SK-N-SH (cell line): Measurements from ENCODE around the gene PBRM1. TPM values are rescaled to one million over a fixed set of nuclear protein-coding genes. Genes with fewer than 3 reads are reported as not detected.

ENCODE experiments used
- CTCF ChIA-PET: fragments of 300-600, 350-600 bp; formaldehyde crosslinking; extraction: SDS; loops from one replicate; lab custom pipeline; 2021; lab: Yijun Ruan, JAX
- POLR2A ChIA-PET: fragments of 350-600 bp; sonication (Branson Sonifier 250); formaldehyde crosslinking; extraction: SDS; loops from one replicate; lab custom pipeline; 2020; ENCODE audit warnings: antibody characterized with exemption, inconsistent platforms; lab: Yijun Ruan, JAX
- DNase-seq: peaks from one replicate; pipeline ENCODE4 v3.0.0; 2012
- H2AFZ ChIP-seq: fragments of 200-600 bp; sonication (generic); 2 replicates; pipeline ENCODE4 v1.8.1; 2016; ENCODE audit warnings: antibody characterized with exemption, mild to moderate bottlenecking, low read depth
- H3F3A ChIP-seq: fragments of 200-600 bp; sonication (generic); replicated peaks from 2 replicates; pipeline ENCODE3; 2016; ENCODE audit warnings: antibody characterized with exemption, mild to moderate bottlenecking; ENCODE audit not compliant: insufficient read depth
- H3K27ac ChIP-seq, 2 experiments: fragments of 200-500 bp in 1 of 2; fragments of 200-600 bp in 1 of 2; sonication (Bioruptor generic) in 1 of 2; sonication (generic), shearing (Covaris generic) in 1 of 2; 2 replicates each; pipeline versions ENCODE4 v1.5.1 to v1.6.1; 2014 to 2016; ENCODE audit warnings: low read depth in 2 of 2, inconsistent platforms in 1 of 2, low read length in 1 of 2, mild to moderate bottlenecking in 1 of 2, mixed read lengths in 1 of 2
- H3K27me3 ChIP-seq: fragments of 200-600 bp; sonication (generic), shearing (Covaris generic); 2 replicates; pipeline ENCODE4 v1.6.1; 2016; ENCODE audit warnings: mixed run types; ENCODE audit not compliant: insufficient read depth
- H3K36me3 ChIP-seq, 2 experiments: fragments of 200-500 bp in 1 of 2; fragments of 200-600 bp in 1 of 2; sonication (Bioruptor generic) in 1 of 2; sonication (generic) in 1 of 2; replicated peaks in 1 of 2; 2 replicates each; pipeline versions ENCODE3 to v1.5.1; 2014 to 2016; ENCODE audit warnings: low read length in 1 of 2, mild to moderate bottlenecking in 1 of 2; ENCODE audit not compliant: insufficient read depth in 2 of 2, control insufficient read depth in 1 of 2
- H3K4me1 ChIP-seq, 2 experiments: fragments of 200-500 bp in 1 of 2; fragments of 200-600 bp in 1 of 2; sonication (Bioruptor generic) in 1 of 2; sonication (generic), shearing (Covaris generic) in 1 of 2; 2 replicates each; pipeline versions ENCODE4 v1.5.1 to v1.6.1; 2014 to 2016; ENCODE audit warnings: low read depth in 1 of 2, low read length in 1 of 2, mixed run types in 1 of 2; ENCODE audit not compliant: insufficient read depth in 2 of 2, control insufficient read depth in 1 of 2
- H3K4me2 ChIP-seq: fragments of 200-600 bp; sonication (generic), shearing (Covaris generic); 2 replicates; pipeline ENCODE4 v1.6.1; 2017; ENCODE audit warnings: mixed run types
- H3K4me3 ChIP-seq, 2 experiments: fragments of 200-500 bp in 1 of 2; fragments of 200-600 bp in 1 of 2; sonication (Bioruptor generic) in 1 of 2; sonication (generic), shearing (Covaris generic) in 1 of 2; 2 replicates each; pipeline versions ENCODE4 v1.5.1 to v1.8.1; 2014 to 2016; ENCODE audit warnings: low read depth in 2 of 2, inconsistent platforms in 1 of 2, low read length in 1 of 2, mild to moderate bottlenecking in 1 of 2, mixed read lengths in 1 of 2, moderate library complexity in 1 of 2
- H3K79me2 ChIP-seq: fragments of 200-600 bp; sonication (generic); 2 replicates; pipeline ENCODE4 v1.8.1; 2017; ENCODE audit warnings: mild to moderate bottlenecking; ENCODE audit not compliant: insufficient read depth
- H3K9ac ChIP-seq: fragments of 200-600 bp; sonication (generic); 2 replicates; pipeline ENCODE4 v1.6.1; 2017; ENCODE audit warnings: mixed run types
- H3K9me2 ChIP-seq: fragments of 200-600 bp; sonication (generic); 2 replicates; pipeline ENCODE4 v1.6.1; 2017; ENCODE audit warnings: mixed run types
- H3K9me3 ChIP-seq: fragments of 200-600 bp; sonication (generic); 2 replicates; pipeline ENCODE4 v1.6.1; 2017; ENCODE audit warnings: mixed run types, mild to moderate bottlenecking, moderate library complexity
- H4K20me1 ChIP-seq: fragments of 200-600 bp; sonication (generic); 2 replicates; pipeline ENCODE4 v1.6.1; 2017; ENCODE audit warnings: mild to moderate bottlenecking, mixed run types; ENCODE audit not compliant: insufficient read depth
- CHD2 ChIP-seq: fragments of 150-350 bp; IDR thresholded peaks from 2 replicates; pipeline ENCODE4 v1.6.1; 2018; ENCODE audit warnings: low read length; ENCODE audit not compliant: partially characterized antibody
- ELF1 ChIP-seq: IDR thresholded peaks from 2 replicates; pipeline ENCODE4 v1.4.0; 2012
- EP300 ChIP-seq, 2 experiments: IDR thresholded peaks; 2 replicates each; pipeline versions ENCODE4 v1.4.0 to v1.6.1; 2012; ENCODE audit warnings: borderline replicate concordance in 1 of 2, low read depth in 1 of 2, low read length in 1 of 2
- EZH2phosphoT487 ChIP-seq: fragments of 200-600 bp; sonication (generic); IDR thresholded peaks from 2 replicates; pipeline ENCODE4 v1.6.1; 2017; ENCODE audit warnings: low read depth, mixed run types, mild to moderate bottlenecking, antibody characterized with exemption, moderate library complexity, borderline replicate concordance
- FOXM1 ChIP-seq: IDR thresholded peaks from 2 replicates; pipeline ENCODE4 v1.4.0; 2012; ENCODE audit warnings: low read depth, mild to moderate bottlenecking
- GABPA ChIP-seq: IDR thresholded peaks from 2 replicates; pipeline ENCODE4 v1.4.0; 2012; ENCODE audit warnings: low read depth, mild to moderate bottlenecking
- GATA2 ChIP-seq: sonication (generic); formaldehyde crosslinking; IDR thresholded peaks from 2 replicates; pipeline ENCODE4 v1.5.0; 2020; ENCODE audit warnings: mild to moderate bottlenecking, missing genetic modification reagents
- JUND ChIP-seq: IDR thresholded peaks from 2 replicates; pipeline ENCODE4 v1.4.0; 2012
- MAX ChIP-seq: IDR thresholded peaks from 2 replicates; pipeline ENCODE4 v1.4.0; 2012; ENCODE audit warnings: low read depth
- MXI1 ChIP-seq: IDR thresholded peaks from 2 replicates; pipeline ENCODE4 v1.6.1; 2012; ENCODE audit warnings: mild to moderate bottlenecking, low read depth, low read length, improper control_type of control experiment
- NRF1 ChIP-seq: IDR thresholded peaks from 2 replicates; pipeline ENCODE4 v1.6.1; 2012; ENCODE audit warnings: low read depth, mild to moderate bottlenecking, low read length
- RAD21 ChIP-seq: IDR thresholded peaks from 2 replicates; pipeline ENCODE4 v1.6.1; 2012; ENCODE audit warnings: mild to moderate bottlenecking, low read length
- RFX5 ChIP-seq: IDR thresholded peaks from 2 replicates; pipeline ENCODE4 v1.6.1; 2012; ENCODE audit warnings: mild to moderate bottlenecking, improper control_type of control experiment, low read length
- RXRA ChIP-seq: IDR thresholded peaks from 2 replicates; pipeline ENCODE4 v1.4.0; 2012; ENCODE audit warnings: low read depth, mild to moderate bottlenecking, borderline replicate concordance
- SMC3 ChIP-seq: IDR thresholded peaks from 2 replicates; pipeline ENCODE4 v1.6.1; 2012; ENCODE audit warnings: low read depth, low read length, improper control_type of control experiment
- TAF1 ChIP-seq: IDR thresholded peaks from 2 replicates; pipeline ENCODE4 v1.6.1; 2012; ENCODE audit warnings: low read depth, mild to moderate bottlenecking, low read length, moderate library complexity, borderline replicate concordance
- TCF12 ChIP-seq: IDR thresholded peaks from 2 replicates; pipeline ENCODE4 v1.4.0; 2012
- TEAD4 ChIP-seq: IDR thresholded peaks from 2 replicates; pipeline ENCODE4 v1.4.0; 2012; ENCODE audit warnings: mild to moderate bottlenecking, borderline replicate concordance; ENCODE audit not compliant: insufficient read depth
- USF1 ChIP-seq: IDR thresholded peaks from 2 replicates; pipeline ENCODE4 v1.4.0; 2012; ENCODE audit warnings: low read depth, borderline replicate concordance
- YY1 ChIP-seq: IDR thresholded peaks from 2 replicates; pipeline ENCODE4 v1.4.0; 2012; ENCODE audit warnings: low read depth, mild to moderate bottlenecking
- WGBS: methylation state at CpG from one replicate; pipeline ENCODE4 v1.1.6; 2017; ENCODE audit warnings: low lambda C conversion rate; 5-methylcytosine and 5-hydroxymethylcytosine counted together
- polyA plus RNA-seq, 3 experiments: library from polyadenylated mRNA; depleted of rRNA; stranded (reverse); fragments of >200 nt; gene quantifications; 2 replicates each; pipeline ENCODE4 v1.2.3, GENCODE V29; 2012
- TF ChIP-seq, protein P1 (sequence below): fragments of 200-600 bp; sonication (generic); IDR thresholded peaks from 2 replicates; pipeline ENCODE4 v1.6.1; 2017; ENCODE audit warnings: antibody characterized with exemption, mild to moderate bottlenecking, moderate library complexity
- TF ChIP-seq, protein P2 (sequence below): IDR thresholded peaks from 2 replicates; pipeline ENCODE4 v1.6.1; 2012; ENCODE audit warnings: mild to moderate bottlenecking, low read depth, low read length, moderate library complexity
- TF ChIP-seq, protein P3 (sequence below): fragments of 150-350 bp; IDR thresholded peaks from 2 replicates; pipeline ENCODE4 v1.6.1; 2016; ENCODE audit warnings: mild to moderate bottlenecking, low read depth, low read length
- TF ChIP-seq, protein P4 (sequence below): fragments of 150-350 bp; IDR thresholded peaks from 2 replicates; pipeline ENCODE4 v1.6.1; 2017; ENCODE audit warnings: antibody characterized with exemption, low read length, low read depth, borderline replicate concordance

PBRM1 gene
- polyA plus RNA-seq, 1 of the 3 experiments (the other 2 are of a cell fraction), result 14.3 TPM

GRCh38 chr3:52536369-52537164 is 149.1 kb downstream of the PBRM1 start, which contains the start of gene UQCC5:
Gene UQCC5 (plus strand): TSS chr3:52536605. CDS start chr3:52536756, 151 bp downstream.
- Histone ChIP-seq H3K79me2 (peaks cover 81% of the 10 kb centered on the region), H4K20me1 (peaks cover 37% of the 10 kb centered on the region), H3K4me1 (peaks cover 17 to 45% of the 10 kb centered on the region in 2 experiments), H3K9ac (peak within 1 kb of the TSS; percentile 95), H3K9me3 (no peaks in the 10 kb centered on the region), H3K4me3 (peak within 1 kb of the TSS; percentile 83 to 94), H3K9me2 (no peaks in the 10 kb centered on the region), H3K36me3 (peaks cover 12 to 19% of the 10 kb centered on the region in 2 experiments), H2AFZ (peak within 1 kb of the TSS; percentile 42; the same call in 1 of the 2 replicates), H3K4me2 (peak within 1 kb of the TSS; percentile 94), H3F3A (peaks cover 38% of the 10 kb centered on the region), H3K27ac (peak within 1 kb of the TSS; percentile 84 to 87), H3K27me3 (no peaks in the 10 kb centered on the region)
- WGBS, result under 1% methylated on average over 37 of the region's 65 CpGs
- ChIA-PET POLR2A (interaction anchor here (0.7 to 1.0 kb wide), 4 partner anchors 15 to 149 kb away, joined by 3 to 4 read pairs (median 4); no protein-coding TSS in a partner anchor), CTCF (interaction anchor here (0.8 to 1.9 kb wide), 4 partner anchors 10 to 145 kb away, joined by 3 to 5 read pairs (median 4); no protein-coding TSS in a partner anchor)
- peak; percentile 94 for DNase-seq
- TF ChIP-seq NRF1 (peak; percentile 96), TAF1 (peak; percentile 86), FOXM1 (no peak), GABPA (peak; percentile 48; the same call in 1 of the 2 replicates), MAX (peak; percentile 84), RFX5 (peak; percentile 67; the same call in 1 of the 2 replicates), EZH2phosphoT487 (no peak), RAD21 (peak; percentile 12; the same call in 1 of the 2 replicates), MXI1 (peak; percentile 91), CHD2 (peak; percentile 95), TEAD4 (no peak), EP300 (IDR thresholded peaks at IDR 0.05; ENCODE audit: borderline replicate concordance in 1 of 2, low read depth in 1 of 2, low read length in 1 of 2) (no peak), GATA2 (no peak), SMC3 (no peak), YY1 (peak; percentile 8; the same call in 1 of the 2 replicates), TCF12 (no peak), RXRA (no peak), ELF1 (peak; percentile 67; the same call in 1 of the 2 replicates), USF1 (peak; percentile 88), JUND (no peak)
- TF ChIP-seq, protein P1, sequence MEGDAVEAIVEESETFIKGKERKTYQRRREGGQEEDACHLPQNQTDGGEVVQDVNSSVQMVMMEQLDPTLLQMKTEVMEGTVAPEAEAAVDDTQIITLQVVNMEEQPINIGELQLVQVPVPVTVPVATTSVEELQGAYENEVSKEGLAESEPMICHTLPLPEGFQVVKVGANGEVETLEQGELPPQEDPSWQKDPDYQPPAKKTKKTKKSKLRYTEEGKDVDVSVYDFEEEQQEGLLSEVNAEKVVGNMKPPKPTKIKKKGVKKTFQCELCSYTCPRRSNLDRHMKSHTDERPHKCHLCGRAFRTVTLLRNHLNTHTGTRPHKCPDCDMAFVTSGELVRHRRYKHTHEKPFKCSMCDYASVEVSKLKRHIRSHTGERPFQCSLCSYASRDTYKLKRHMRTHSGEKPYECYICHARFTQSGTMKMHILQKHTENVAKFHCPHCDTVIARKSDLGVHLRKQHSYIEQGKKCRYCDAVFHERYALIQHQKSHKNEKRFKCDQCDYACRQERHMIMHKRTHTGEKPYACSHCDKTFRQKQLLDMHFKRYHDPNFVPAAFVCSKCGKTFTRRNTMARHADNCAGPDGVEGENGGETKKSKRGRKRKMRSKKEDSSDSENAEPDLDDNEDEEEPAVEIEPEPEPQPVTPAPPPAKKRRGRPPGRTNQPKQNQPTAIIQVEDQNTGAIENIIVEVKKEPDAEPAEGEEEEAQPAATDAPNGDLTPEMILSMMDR, result no peak
- TF ChIP-seq, protein P2, sequence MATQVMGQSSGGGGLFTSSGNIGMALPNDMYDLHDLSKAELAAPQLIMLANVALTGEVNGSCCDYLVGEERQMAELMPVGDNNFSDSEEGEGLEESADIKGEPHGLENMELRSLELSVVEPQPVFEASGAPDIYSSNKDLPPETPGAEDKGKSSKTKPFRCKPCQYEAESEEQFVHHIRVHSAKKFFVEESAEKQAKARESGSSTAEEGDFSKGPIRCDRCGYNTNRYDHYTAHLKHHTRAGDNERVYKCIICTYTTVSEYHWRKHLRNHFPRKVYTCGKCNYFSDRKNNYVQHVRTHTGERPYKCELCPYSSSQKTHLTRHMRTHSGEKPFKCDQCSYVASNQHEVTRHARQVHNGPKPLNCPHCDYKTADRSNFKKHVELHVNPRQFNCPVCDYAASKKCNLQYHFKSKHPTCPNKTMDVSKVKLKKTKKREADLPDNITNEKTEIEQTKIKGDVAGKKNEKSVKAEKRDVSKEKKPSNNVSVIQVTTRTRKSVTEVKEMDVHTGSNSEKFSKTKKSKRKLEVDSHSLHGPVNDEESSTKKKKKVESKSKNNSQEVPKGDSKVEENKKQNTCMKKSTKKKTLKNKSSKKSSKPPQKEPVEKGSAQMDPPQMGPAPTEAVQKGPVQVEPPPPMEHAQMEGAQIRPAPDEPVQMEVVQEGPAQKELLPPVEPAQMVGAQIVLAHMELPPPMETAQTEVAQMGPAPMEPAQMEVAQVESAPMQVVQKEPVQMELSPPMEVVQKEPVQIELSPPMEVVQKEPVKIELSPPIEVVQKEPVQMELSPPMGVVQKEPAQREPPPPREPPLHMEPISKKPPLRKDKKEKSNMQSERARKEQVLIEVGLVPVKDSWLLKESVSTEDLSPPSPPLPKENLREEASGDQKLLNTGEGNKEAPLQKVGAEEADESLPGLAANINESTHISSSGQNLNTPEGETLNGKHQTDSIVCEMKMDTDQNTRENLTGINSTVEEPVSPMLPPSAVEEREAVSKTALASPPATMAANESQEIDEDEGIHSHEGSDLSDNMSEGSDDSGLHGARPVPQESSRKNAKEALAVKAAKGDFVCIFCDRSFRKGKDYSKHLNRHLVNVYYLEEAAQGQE, result peak; percentile 40; the same call in 1 of the 2 replicates
- TF ChIP-seq, protein P3, sequence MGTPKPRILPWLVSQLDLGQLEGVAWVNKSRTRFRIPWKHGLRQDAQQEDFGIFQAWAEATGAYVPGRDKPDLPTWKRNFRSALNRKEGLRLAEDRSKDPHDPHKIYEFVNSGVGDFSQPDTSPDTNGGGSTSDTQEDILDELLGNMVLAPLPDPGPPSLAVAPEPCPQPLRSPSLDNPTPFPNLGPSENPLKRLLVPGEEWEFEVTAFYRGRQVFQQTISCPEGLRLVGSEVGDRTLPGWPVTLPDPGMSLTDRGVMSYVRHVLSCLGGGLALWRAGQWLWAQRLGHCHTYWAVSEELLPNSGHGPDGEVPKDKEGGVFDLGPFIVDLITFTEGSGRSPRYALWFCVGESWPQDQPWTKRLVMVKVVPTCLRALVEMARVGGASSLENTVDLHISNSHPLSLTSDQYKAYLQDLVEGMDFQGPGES, result peak; percentile 57; the same call in 1 of the 2 replicates
- TF ChIP-seq, protein P4, sequence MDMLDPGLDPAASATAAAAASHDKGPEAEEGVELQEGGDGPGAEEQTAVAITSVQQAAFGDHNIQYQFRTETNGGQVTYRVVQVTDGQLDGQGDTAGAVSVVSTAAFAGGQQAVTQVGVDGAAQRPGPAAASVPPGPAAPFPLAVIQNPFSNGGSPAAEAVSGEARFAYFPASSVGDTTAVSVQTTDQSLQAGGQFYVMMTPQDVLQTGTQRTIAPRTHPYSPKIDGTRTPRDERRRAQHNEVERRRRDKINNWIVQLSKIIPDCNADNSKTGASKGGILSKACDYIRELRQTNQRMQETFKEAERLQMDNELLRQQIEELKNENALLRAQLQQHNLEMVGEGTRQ, result peak; percentile 65; the same call in 1 of the 2 replicates
